ENCODE measurements around the gene AGFG2.
"Not testable (repeated sequence)": the region's sequence is repeated elsewhere in the genome, so short reads cannot be mapped to it uniquely, and the experiment has no call there.

AGFG2 gene

GRCh38 chr7:100521076-100521475 lies 17.9 kb upstream of the AGFG2 start:
- DNase-seq, result no peak

GRCh38 chr7:100521909-100522593 lies 17.0 kb upstream of the AGFG2 start:
- DNase-seq, result not testable (repeated sequence)

- DNase-seq, result not testable (repeated sequence)
Measured at GRCh38 chr7:100523192-100523591, 15.8 kb upstream of the AGFG2 start.

GRCh38 chr7:100528108-100528866 lies 10.7 kb upstream of the AGFG2 start:
- DNase-seq, result not testable (repeated sequence)

- DNase-seq, result no peak
Measured at GRCh38 chr7:100532165-100533022, 6.6 kb upstream of the AGFG2 start.

GRCh38 chr7:100535982-100536381 lies 3.0 kb upstream of the AGFG2 start:
- not testable (repeated sequence) for DNase-seq

- DNase-seq, result not testable (repeated sequence)
Measured at GRCh38 chr7:100536695-100537094, 2.3 kb upstream of the AGFG2 start.

- no peak for DNase-seq
Measured at GRCh38 chr7:100538348-100538653, 702 bp upstream of the AGFG2 start.

GRCh38 chr7:100539436-100540006 lies 518 bp downstream of the AGFG2 start:
- DNase-seq, result no peak

- no peak for DNase-seq
Measured at GRCh38 chr7:100540073-100540723, 1.2 kb downstream of the AGFG2 start.

- DNase-seq, result not testable (repeated sequence)
Measured at GRCh38 chr7:100541309-100541708, 2.3 kb downstream of the AGFG2 start.

GRCh38 chr7:100543586-100543985 lies 4.6 kb downstream of the AGFG2 start:
- DNase-seq, result no peak

GRCh38 chr7:100544386-100544785 lies 5.4 kb downstream of the AGFG2 start:
- DNase-seq, result no peak

- DNase-seq, result no peak
Measured at GRCh38 chr7:100544967-100545359, 6.0 kb downstream of the AGFG2 start.

GRCh38 chr7:100545360-100546128 lies 6.5 kb downstream of the AGFG2 start:
- no peak for DNase-seq

GRCh38 chr7:100546129-100546925 lies 7.3 kb downstream of the AGFG2 start:
- no peak for DNase-seq

GRCh38 chr7:100546926-100547800 lies 8.2 kb downstream of the AGFG2 start:
- DNase-seq, result no peak

GRCh38 chr7:100547872-100548271 lies 8.9 kb downstream of the AGFG2 start:
- DNase-seq, result no peak

- not testable (repeated sequence) for DNase-seq
Measured at GRCh38 chr7:100548446-100548845, 9.4 kb downstream of the AGFG2 start.

GRCh38 chr7:100552532-100552931 lies 13.5 kb downstream of the AGFG2 start:
- DNase-seq, result no peak
